Naive thymus-derived CD8-positive, alpha-beta T cell (primary cell): ENCODE data around the gene DPF3. TPM values are rescaled to one million over a fixed set of nuclear protein-coding genes. Genes with fewer than 3 reads are reported as not detected.

Experiments
- ATAC-seq, 2 donors: fragments of 150-1000 bp; cut with Tn5 transposase in 1 of 2; sonication (Bioruptor Pico), chemical (Tn5 transposase) in 1 of 2; 1 replicate in 1 of 2; 2 replicates in 1 of 2; pipeline ENCODE4 v1.10.0; 2021; ENCODE audit warnings: mild to moderate bottlenecking in 2 of 2, moderate library complexity in 2 of 2
- POLR2A ChIA-PET: fragments of 350-600 bp; sonication (Branson Sonifier 250); formaldehyde crosslinking; loops from one replicate; lab custom pipeline; 2021; ENCODE audit warnings: antibody characterized with exemption; lab: Charles Lee
- DNase-seq, 10 donors: peaks; one replicate each; pipeline versions ENCODE4 v3.0.0 to v3.0.0-alpha.2; 2020 to 2022
- H3K27ac Mint-ChIP-seq, 10 donors: one replicate each; pipeline ENCODE4 v1.8.0; 2020 to 2022; ENCODE audit warnings: mild to moderate bottlenecking in 10 of 10, mixed read lengths in 10 of 10, moderate library complexity in 4 of 10, inconsistent platforms in 1 of 10
- H3K27me3 Mint-ChIP-seq, 5 donors: one replicate each; pipeline ENCODE4 v1.8.0; 2021 to 2022; ENCODE audit warnings: mixed read lengths in 5 of 5
- H3K36me3 Mint-ChIP-seq, 3 donors: one replicate each; pipeline ENCODE4 v1.8.0; 2020 to 2022; ENCODE audit warnings: mixed read lengths in 3 of 3, mild to moderate bottlenecking in 2 of 3, inconsistent platforms in 1 of 3
- H3K4me1 Mint-ChIP-seq, 4 donors: one replicate each; pipeline ENCODE4 v1.8.0; 2021 to 2022; ENCODE audit warnings: mixed read lengths in 4 of 4
- H3K4me3 Mint-ChIP-seq, 10 donors: one replicate each; pipeline ENCODE4 v1.8.0; 2020 to 2022; ENCODE audit warnings: mild to moderate bottlenecking in 10 of 10, mixed read lengths in 10 of 10, moderate library complexity in 6 of 10, inconsistent platforms in 1 of 10
- H3K9me3 Mint-ChIP-seq, 9 donors: one replicate each; pipeline ENCODE4 v1.8.0; 2020 to 2022; ENCODE audit warnings: mixed read lengths in 9 of 9, mild to moderate bottlenecking in 3 of 9, inconsistent platforms in 1 of 9, moderate library complexity in 1 of 9
- polyA plus RNA-seq, 3 donors: library from polyadenylated mRNA; unstranded; fragments of 300-500 nt; fragmentation: Illumina TruSeq; gene quantifications; one replicate each; pipeline ENCODE4 v1.2.3, GENCODE V29; 2021
- total RNA-seq, 8 experiments: library from RNA in 2 of 8; stranded (reverse) in 2 of 8; gene quantifications; one replicate each; pipeline ENCODE4 v1.2.3 and lab custom pipeline; 2021 to 2026

Gene DPF3
- total and polyA plus RNA-seq, 5 experiments from 2014 or later: 0.35 to 0.58 (median 0.52) TPM

GRCh38 chr14:72640911-72641485, 252.9 kb downstream of the DPF3 start:
- H3K36me3 Mint-ChIP-seq: peaks cover 0 to 13% (median 9%) of the 10 kb centered on the region in 3 donors
- ATAC-seq: no peak
- peaks cover 0 to 5% (median 0%) of the 10 kb centered on the region in 4 donors for H3K4me1 Mint-ChIP-seq

GRCh38 chr14:72638021-72638420, 255.9 kb downstream of the DPF3 start:
- POLR2A ChIA-PET: no interaction called here
- Mint-ChIP-seq H3K36me3 (peaks cover 0 to 13% (median 9%) of the 10 kb centered on the region in 3 donors), H3K4me3 (no peak overlapping the region), H3K9me3 (peaks cover 0 to 10% (median 7%) of the 10 kb centered on the region in 9 donors), H3K27me3 (peaks cover 0 to 4% (median 2%) of the 10 kb centered on the region in 5 donors), H3K27ac (no peak overlapping the region), H3K4me1 (peaks cover 0 to 5% (median 0%) of the 10 kb centered on the region in 4 donors)
- DNase-seq (no peak), ATAC-seq (no peak)

More at GRCh38 chr14:72640911-72641485, 252.9 kb downstream of the DPF3 start:
- no peak overlapping the region for H3K4me3 Mint-ChIP-seq
- H3K9me3 Mint-ChIP-seq: peaks cover 0 to 10% (median 7%) of the 10 kb centered on the region in 9 donors
- H3K27me3 Mint-ChIP-seq: peaks cover 0 to 4% (median under 1%) of the 10 kb centered on the region in 5 donors
- DNase-seq: no peak
- H3K27ac Mint-ChIP-seq: no peak overlapping the region
- POLR2A ChIA-PET: no interaction called here

- DNase-seq: no peak
- H3K27ac Mint-ChIP-seq: no peak overlapping the region
- ATAC-seq: no peak
- peaks cover 0 to 5% (median 0%) of the 10 kb centered on the region in 4 donors for H3K4me1 Mint-ChIP-seq
- peaks cover 0 to 13% (median 9%) of the 10 kb centered on the region in 3 donors for H3K36me3 Mint-ChIP-seq
- H3K27me3 Mint-ChIP-seq: peaks cover 0 to 6% (median 4%) of the 10 kb centered on the region in 5 donors
- POLR2A ChIA-PET: no interaction called here
- peaks cover 0 to 10% (median 7%) of the 10 kb centered on the region in 9 donors for H3K9me3 Mint-ChIP-seq
- no peak overlapping the region for H3K4me3 Mint-ChIP-seq
Observed at GRCh38 chr14:72636871-72637270, 257.0 kb downstream of the DPF3 start.

DNA sequence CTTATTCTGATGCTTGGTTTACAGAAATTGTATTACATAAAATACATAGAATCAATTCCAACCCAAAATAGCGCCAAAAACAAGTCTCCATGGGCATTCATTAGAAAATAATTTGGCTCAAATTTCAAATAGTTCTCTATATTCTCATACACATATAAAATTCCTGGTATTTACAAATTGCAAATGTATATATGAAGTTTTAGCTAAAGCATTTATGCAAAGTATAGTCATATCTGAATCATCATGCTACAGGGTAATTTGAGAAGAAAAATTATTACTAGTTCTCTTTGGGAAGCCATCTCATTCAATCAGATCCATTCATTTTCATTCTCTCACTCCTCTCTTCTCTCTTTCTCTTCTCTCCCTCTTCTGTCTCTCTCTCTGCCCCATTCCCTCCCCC, 257.8 kb downstream of the DPF3 start:
- Mint-ChIP-seq H3K36me3 (peaks cover 0 to 13% (median 9%) of the 10 kb centered on the region in 3 donors), H3K4me1 (peaks cover 0 to 6% (median 0%) of the 10 kb centered on the region in 4 donors), H3K9me3 (peaks cover 0 to 10% (median 7%) of the 10 kb centered on the region in 9 donors), H3K27ac (peak overlapping the region in 1 of 10 donors; percentile 85), H3K4me3 (no peak overlapping the region), H3K27me3 (peaks cover 0 to 9% (median 8%) of the 10 kb centered on the region in 5 donors)
- POLR2A ChIA-PET: no interaction called here
- ATAC-seq: no peak
- DNase-seq: no peak

DNA sequence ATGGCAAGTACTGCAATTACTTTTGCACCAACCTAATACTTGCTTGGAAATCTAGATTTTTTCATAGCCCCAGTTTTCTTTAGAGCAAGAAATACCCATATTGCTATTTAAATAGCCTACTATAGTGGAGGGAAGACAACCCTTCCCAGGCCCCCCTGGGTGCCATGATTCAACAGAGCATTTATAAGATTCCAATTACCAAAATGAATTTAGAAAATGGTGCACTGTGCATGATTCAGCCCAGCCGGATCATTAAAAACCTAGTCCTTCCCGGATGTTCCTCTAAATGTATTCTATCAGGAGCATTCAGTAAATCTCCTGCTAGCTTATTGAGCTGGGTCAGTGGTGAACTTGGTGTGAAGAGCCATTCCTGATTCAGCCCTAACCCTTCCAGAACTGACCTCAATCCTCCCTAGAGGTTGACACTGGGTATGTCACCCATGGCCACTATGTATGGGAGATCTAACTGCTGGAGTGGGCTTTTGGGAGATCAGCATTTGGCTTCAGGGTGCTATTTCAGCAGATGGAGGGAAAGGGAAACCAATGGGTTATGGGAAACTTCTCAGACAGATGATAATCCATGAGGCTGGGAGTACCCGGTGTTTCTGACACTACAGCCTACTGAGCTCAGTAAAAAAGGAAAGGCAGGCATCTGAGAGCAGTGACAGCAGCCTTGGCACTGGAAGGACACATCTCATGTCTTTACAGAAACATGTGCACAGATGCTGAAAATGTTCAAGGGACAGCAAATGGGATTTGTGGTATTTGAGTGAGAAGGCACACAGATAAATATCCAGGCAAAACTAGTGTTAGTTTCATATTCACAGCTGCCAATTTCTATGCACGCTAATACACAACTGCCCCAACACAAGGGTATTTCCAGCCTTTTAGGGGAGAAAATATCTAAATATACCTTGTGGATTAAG, 258.9 kb downstream of the DPF3 start:
- no peak for ATAC-seq
- no peak for DNase-seq
- H3K36me3 Mint-ChIP-seq: peaks cover 0 to 9% (median 4%) of the 10 kb centered on the region in 3 donors
- POLR2A ChIA-PET: no interaction called here
- no peak overlapping the region for H3K27ac Mint-ChIP-seq
- H3K4me1 Mint-ChIP-seq: peaks cover 0 to 4% (median 0%) of the 10 kb centered on the region in 4 donors
- H3K9me3 Mint-ChIP-seq: peaks cover 0 to 8% (median 5%) of the 10 kb centered on the region in 9 donors
- H3K4me3 Mint-ChIP-seq: no peak overlapping the region
- peaks cover 0 to 11% (median 8%) of the 10 kb centered on the region in 5 donors for H3K27me3 Mint-ChIP-seq

GRCh38 chr14:72633551-72633950, 260.4 kb downstream of the DPF3 start:
- H3K27ac Mint-ChIP-seq: no peak overlapping the region
- no peak overlapping the region for H3K4me3 Mint-ChIP-seq
- H3K9me3 Mint-ChIP-seq: no peaks in the 10 kb centered on the region
- POLR2A ChIA-PET: no interaction called here
- H3K36me3 Mint-ChIP-seq: no peaks in the 10 kb centered on the region
- H3K4me1 Mint-ChIP-seq: peaks cover 0 to 4% (median 0%) of the 10 kb centered on the region in 4 donors
- no peak for ATAC-seq
- H3K27me3 Mint-ChIP-seq: peaks cover 0 to 11% (median 8%) of the 10 kb centered on the region in 5 donors
- no peak for DNase-seq

- Mint-ChIP-seq H3K27ac (peak overlapping the region in 1 of 10 donors; percentile 17), H3K36me3 (no peaks in the 10 kb centered on the region), H3K9me3 (no peaks in the 10 kb centered on the region), H3K4me3 (no peak overlapping the region), H3K4me1 (peaks cover 0 to 4% (median 0%) of the 10 kb centered on the region in 4 donors), H3K27me3 (peaks cover 0 to 14% (median 8%) of the 10 kb centered on the region in 5 donors)
- ATAC-seq (no peak), DNase-seq (no peak)
- POLR2A ChIA-PET: no interaction called here
Observed at GRCh38 chr14:72632727-72633126, 261.2 kb downstream of the DPF3 start.

DNA sequence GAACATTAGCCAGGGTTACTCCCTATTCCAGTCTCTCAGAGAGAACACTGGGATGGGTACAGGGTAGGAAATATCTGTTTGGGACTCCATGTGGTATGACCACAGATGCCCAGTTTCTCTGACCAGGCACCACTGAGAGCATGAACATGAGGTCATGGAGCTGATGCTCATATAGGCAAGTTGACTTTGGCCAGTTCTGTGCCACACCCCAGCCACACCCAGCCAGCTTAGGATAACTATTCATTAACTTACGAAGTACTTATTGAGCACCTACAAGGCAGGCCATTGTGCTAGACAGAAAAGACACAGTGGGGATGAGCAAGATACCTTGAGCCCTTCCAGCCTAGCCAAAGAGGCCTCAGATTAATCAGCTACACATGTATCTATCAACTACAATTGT, 262.5 kb downstream of the DPF3 start:
- peaks cover 0 to 3% (median 0%) of the 10 kb centered on the region in 4 donors for H3K4me1 Mint-ChIP-seq
- no peak for DNase-seq

DNA sequence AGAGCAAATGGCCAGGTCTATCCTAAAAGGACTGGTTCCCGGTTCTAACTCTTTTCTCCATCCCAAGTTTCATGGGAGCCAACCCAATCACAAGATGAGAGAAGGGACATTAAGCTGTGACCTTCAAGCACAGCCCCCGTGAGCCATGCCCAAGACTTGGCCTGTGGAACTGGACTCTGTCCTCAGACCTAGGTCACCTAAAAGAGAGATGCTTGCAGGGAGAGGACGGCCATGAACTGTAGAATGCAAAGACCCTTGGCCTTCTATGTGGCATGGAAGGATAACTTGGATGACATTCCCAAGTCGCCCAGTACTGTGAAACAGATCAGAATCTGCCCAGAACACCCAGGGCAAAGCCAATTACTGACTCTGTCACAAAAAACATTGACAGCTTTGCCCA, 263.5 kb downstream of the DPF3 start:
- Mint-ChIP-seq H3K27me3 (peaks cover 0 to 12% (median 4%) of the 10 kb centered on the region in 5 donors), H3K36me3 (peaks cover 0 to 6% (median 4%) of the 10 kb centered on the region in 3 donors), H3K27ac (no peak overlapping the region), H3K4me3 (no peak overlapping the region), H3K4me1 (peaks cover 0 to 2% (median 0%) of the 10 kb centered on the region in 4 donors), H3K9me3 (peaks cover 0 to 11% (median 3%) of the 10 kb centered on the region in 9 donors)
- DNase-seq: no peak
- POLR2A ChIA-PET: no interaction called here
- ATAC-seq: no peak

More for the DNA sequence above, 262.5 kb downstream of the DPF3 start:
- no peak overlapping the region for H3K4me3 Mint-ChIP-seq
- no peak for ATAC-seq
- peaks cover 0 to 14% (median 6%) of the 10 kb centered on the region in 5 donors for H3K27me3 Mint-ChIP-seq
- H3K9me3 Mint-ChIP-seq: peaks cover 0 to 11% (median 3%) of the 10 kb centered on the region in 9 donors
- peaks cover 0 to 6% (median 4%) of the 10 kb centered on the region in 3 donors for H3K36me3 Mint-ChIP-seq
- POLR2A ChIA-PET: no interaction called here
- no peak overlapping the region for H3K27ac Mint-ChIP-seq

DNA sequence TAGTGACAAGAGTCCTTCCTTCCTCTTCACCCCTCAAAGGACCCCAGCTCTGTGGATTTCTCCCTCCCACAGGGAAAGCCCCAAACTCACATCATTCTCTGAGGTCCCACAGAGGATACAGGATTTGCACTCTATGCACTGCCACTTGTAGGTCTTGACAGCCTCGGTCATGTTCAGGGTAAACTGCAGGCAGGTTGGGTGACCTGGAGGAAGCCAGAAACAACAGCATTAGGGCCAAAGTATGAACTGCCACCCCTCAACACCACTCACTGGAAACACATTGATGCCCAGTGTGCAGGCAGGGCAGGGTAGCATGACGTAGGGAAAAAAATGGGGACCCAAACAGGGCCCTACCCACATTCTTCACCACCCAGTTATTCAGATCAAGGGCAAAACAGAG, 264.4 kb downstream of the DPF3 start:
- no peak overlapping the region for H3K4me3 Mint-ChIP-seq
- H3K9me3 Mint-ChIP-seq: peaks cover 0 to 11% (median 3%) of the 10 kb centered on the region in 9 donors
- H3K27me3 Mint-ChIP-seq: peaks cover 0 to 12% (median 4%) of the 10 kb centered on the region in 5 donors
- DNase-seq: no peak
- POLR2A ChIA-PET: no interaction called here
- no peak for ATAC-seq
- H3K4me1 Mint-ChIP-seq: peaks cover 0 to 2% (median 0%) of the 10 kb centered on the region in 4 donors
- no peak overlapping the region for H3K27ac Mint-ChIP-seq
- H3K36me3 Mint-ChIP-seq: peaks cover 0 to 6% (median 4%) of the 10 kb centered on the region in 3 donors

- H3K27me3 Mint-ChIP-seq: peaks cover 0 to 3% (median 0%) of the 10 kb centered on the region in 5 donors
- H3K4me1 Mint-ChIP-seq: peaks cover 0 to 2% (median 0%) of the 10 kb centered on the region in 4 donors
- peaks cover 0 to 6% (median 4%) of the 10 kb centered on the region in 3 donors for H3K36me3 Mint-ChIP-seq
- H3K9me3 Mint-ChIP-seq: peaks cover 0 to 11% (median 4%) of the 10 kb centered on the region in 9 donors
- no peak overlapping the region for H3K27ac Mint-ChIP-seq
- POLR2A ChIA-PET: no interaction called here
- ATAC-seq: no peak
- DNase-seq: no peak
- no peak overlapping the region for H3K4me3 Mint-ChIP-seq
Observed at GRCh38 chr14:72625689-72626088, 268.2 kb downstream of the DPF3 start.

GRCh38 chr14:72621387-72622065, 272.4 kb downstream of the DPF3 start:
- no peak for DNase-seq
- Mint-ChIP-seq H3K36me3 (no peaks in the 10 kb centered on the region), H3K4me1 (peaks cover 0 to 2% (median under 1%) of the 10 kb centered on the region in 4 donors), H3K9me3 (peaks cover 0 to 6% (median 0%) of the 10 kb centered on the region in 9 donors), H3K4me3 (no peak overlapping the region), H3K27me3 (peaks cover 0 to 1% (median 0%) of the 10 kb centered on the region in 5 donors), H3K27ac (no peak overlapping the region)
- no peak for ATAC-seq
- POLR2A ChIA-PET: no interaction called here
